OCI-LY3 (cell line): Measurements from ENCODE around the gene BBS1.

Experiments used
- CTCF ChIP-seq: fragments of 200-600, 300-600 bp; sonication (generic); IDR thresholded peaks from 2 replicates; pipeline ENCODE4 v1.5.1; 2014; ENCODE audit warnings: antibody characterized with exemption, low read length, low read depth
- EZH2phosphoT487 ChIP-seq: fragments of 200-600 bp; shearing (Covaris generic); IDR thresholded peaks from 2 replicates; pipeline ENCODE4 v1.6.1; 2018; ENCODE audit warnings: antibody characterized with exemption, mixed run types, low read depth

- TF ChIP-seq CTCF (no peak), EZH2phosphoT487 (no peak)
Observed at GRCh38 chr11:66554602-66555001, 44.2 kb downstream of the BBS1 start.
